Measurements from ENCODE around the gene DCTN4.
"Not testable (repeated sequence)": the region's sequence is repeated elsewhere in the genome, so short reads cannot be mapped to it uniquely, and the experiment has no call there.

Gene DCTN4

GRCh38 chr5:150758531-150759333 is at the start of gene DCTN4:
Gene DCTN4, minus strand, starts transcription at chr5:150759017. Its CDS starts 24 bp downstream, at chr5:150758993.
- DNase-seq, result peak; percentile 97

GRCh38 chr5:150804388-150804787 is 45.6 kb upstream of the DCTN4 start:
- DNase-seq, result no peak

- peak; percentile 32 for DNase-seq
Measured at GRCh38 chr5:150801117-150801927, 42.5 kb upstream of the DCTN4 start.

- no peak for DNase-seq
Measured at GRCh38 chr5:150797384-150797783, 38.6 kb upstream of the DCTN4 start.

GRCh38 chr5:150794927-150795326 is 36.1 kb upstream of the DCTN4 start:
- DNase-seq, result no peak

GRCh38 chr5:150793423-150793888 is 34.6 kb upstream of the DCTN4 start:
- not testable (repeated sequence) for DNase-seq

- DNase-seq, result no peak
Measured at GRCh38 chr5:150791536-150791935, 32.7 kb upstream of the DCTN4 start.

GRCh38 chr5:150789943-150790611 is 31.3 kb upstream of the DCTN4 start:
- DNase-seq, result peak; percentile 85

GRCh38 chr5:150789450-150789849 is 30.6 kb upstream of the DCTN4 start:
- DNase-seq, result no peak

GRCh38 chr5:150788977-150789376 is 30.2 kb upstream of the DCTN4 start:
- no peak for DNase-seq

GRCh38 chr5:150787656-150788055 is 28.8 kb upstream of the DCTN4 start:
- DNase-seq, result no peak

- DNase-seq, result no peak
Measured at GRCh38 chr5:150786876-150787275, 28.1 kb upstream of the DCTN4 start.

GRCh38 chr5:150785950-150786349 is 27.1 kb upstream of the DCTN4 start:
- DNase-seq, result no peak

- DNase-seq, result peak; percentile 76
Measured at GRCh38 chr5:150783422-150783928, 24.7 kb upstream of the DCTN4 start.

- no peak for DNase-seq
Measured at GRCh38 chr5:150782850-150783249, 24.0 kb upstream of the DCTN4 start.

- DNase-seq, result no peak
Measured at GRCh38 chr5:150781706-150782614, 23.1 kb upstream of the DCTN4 start.

GRCh38 chr5:150780816-150781221 is 22.0 kb upstream of the DCTN4 start:
- no peak for DNase-seq

GRCh38 chr5:150780187-150780692 is 21.4 kb upstream of the DCTN4 start:
- DNase-seq, result peak; percentile 34

- no peak for DNase-seq
Measured at GRCh38 chr5:150779397-150780186, 20.8 kb upstream of the DCTN4 start.

- DNase-seq, result peak; percentile 80
Measured at GRCh38 chr5:150778517-150779396, 19.9 kb upstream of the DCTN4 start, which contains the start of gene SMIM3. Gene SMIM3, plus strand, starts transcription at chr5:150778757. Its CDS starts 16,684 bp downstream, at chr5:150795441.
